AG04450 (cell line): Measurements from ENCODE around the gene MAL. TPM values are rescaled to one million over a fixed set of nuclear protein-coding genes. Genes with fewer than 3 reads are reported as not detected.

Experiments
- CTCF ChIA-PET: fragments of 300-600, 350-600 bp; formaldehyde crosslinking; extraction: SDS; loops from one replicate; lab custom pipeline; 2022; ENCODE audit warnings: antibody characterized with exemption, inconsistent platforms; lab: Charles Lee
- POLR2A ChIA-PET: fragments of 350-600 bp; formaldehyde crosslinking; extraction: SDS; loops from one replicate; lab custom pipeline; 2021; ENCODE audit warnings: antibody characterized with exemption, inconsistent platforms; lab: Yijun Ruan, JAX
- DNase-seq: peaks from one replicate; pipeline ENCODE4 v3.0.0-alpha.2; 2011; ENCODE audit warnings: low read depth, low spot score
- H3K27ac ChIP-seq: one replicate; pipeline ENCODE4 v1.5.1; 2012; ENCODE audit warnings: low read depth, low read length, control low read depth
- H3K27me3 ChIP-seq: one replicate; pipeline ENCODE4 v1.6.0; 2012; ENCODE audit warnings: low read length; ENCODE audit not compliant: control insufficient read depth, insufficient read depth
- H3K4me3 ChIP-seq: 2 replicates; pipeline ENCODE4 v1.5.1; 2011; ENCODE audit warnings: mild to moderate bottlenecking, low read depth, low read length, control low read depth
- H3K9me3 ChIP-seq: 2 replicates; pipeline ENCODE4 v1.5.1; 2012; ENCODE audit warnings: low read length; ENCODE audit not compliant: control insufficient read depth, insufficient read depth
- CTCF ChIP-seq: IDR thresholded peaks from 2 replicates; pipeline ENCODE4 v1.5.1; 2011; ENCODE audit warnings: low read depth, low read length, control low read depth, inconsistent platforms
- polyA minus RNA-seq: library from RNA; depleted of rRNA, polyadenylated mRNA; stranded (reverse); fragments of >200 nt; gene quantifications from 2 replicates; pipeline ENCODE4 v1.2.3, GENCODE V29; 2011; rRNA and poly(A)+ RNA removed
- polyA plus RNA-seq: library from polyadenylated mRNA; depleted of rRNA; stranded (reverse); fragments of >200 nt; gene quantifications from 2 replicates; pipeline ENCODE4 v1.2.3, GENCODE V29; 2011; rRNA removed

MAL gene
- not detected in 2 replicates for polyA plus RNA-seq
- not detected in 2 replicates for polyA minus RNA-seq

- POLR2A ChIA-PET: no interaction called here
- DNase-seq: no peak
- Histone ChIP-seq H3K4me3 (no peak within 1 kb of the TSS), H3K27me3 (peaks cover 54% of the 10 kb centered on the region), H3K9me3 (no peaks in the 10 kb centered on the region; the same call in 1 of the 2 replicates), H3K27ac (no peak within 1 kb of the TSS)
- CTCF ChIA-PET: interaction anchor here (1.1 kb wide), 1 partner anchor 54 kb away, joined by 3 read pairs; no protein-coding TSS in a partner anchor
- no peak for TF ChIP-seq CTCF
These were observed at the start of gene MAL for GRCh38 chr2:95025406-95026319. TSS of gene MAL (plus strand) at chr2:95025708. CDS start at chr2:95025793, 85 bp downstream.

GRCh38 chr2:94977826-94978225 lies 47.7 kb upstream of the MAL start:
- no peaks in the 10 kb centered on the region; the same call in 1 of the 2 replicates for H3K9me3 ChIP-seq
- no peak overlapping the region for H3K27ac ChIP-seq
- H3K27me3 ChIP-seq: no peaks in the 10 kb centered on the region
- POLR2A ChIA-PET: no interaction called here
- TF ChIP-seq CTCF: no peak
- CTCF ChIA-PET: interaction anchor here (1.2 kb wide), 1 partner anchor 8 kb away, joined by 4 read pairs; no protein-coding TSS in a partner anchor
- DNase-seq: no peak
- H3K4me3 ChIP-seq: no peak overlapping the region

GRCh38 chr2:94978917-94979316 lies 46.6 kb upstream of the MAL start:
- Histone ChIP-seq H3K9me3 (no peaks in the 10 kb centered on the region; the same call in 1 of the 2 replicates), H3K4me3 (no peak overlapping the region), H3K27ac (no peak overlapping the region), H3K27me3 (no peaks in the 10 kb centered on the region)
- DNase-seq: no peak
- TF ChIP-seq CTCF: no peak
- ChIA-PET CTCF (interaction anchor here (1.2 kb wide), 1 partner anchor 7 kb away, joined by 4 read pairs; no protein-coding TSS in a partner anchor), POLR2A (no interaction called here)

- H3K9me3 ChIP-seq: no peaks in the 10 kb centered on the region; the same call in 1 of the 2 replicates
- TF ChIP-seq CTCF: no peak
- no peak overlapping the region for H3K4me3 ChIP-seq
- no peak overlapping the region for H3K27ac ChIP-seq
- no peaks in the 10 kb centered on the region for H3K27me3 ChIP-seq
- no peak for DNase-seq
- POLR2A ChIA-PET: no interaction called here
- CTCF ChIA-PET: no interaction called here
These were observed 45.8 kb upstream of the MAL start for GRCh38 chr2:94979406-94980375.
